Upper lobe of left lung (tissue), 6 donors: Measurements from ENCODE around the gene THOC6. TPM values are rescaled to one million over a fixed set of nuclear protein-coding genes. Genes with fewer than 3 reads are reported as not detected.
A peak's percentile ranks its signal among the peaks of the same experiment; 100 is the strongest.

Experiments used
- ATAC-seq, 2 donors: fragments of 200-7000 bp; cut with Tn5 transposase; one replicate each; pipeline ENCODE4 v1.9.1; 2022; ENCODE audit warnings: mild to moderate bottlenecking in 2 of 2, moderate library complexity in 2 of 2; ENCODE audit not compliant: low FRiP score in 2 of 2
- DNase-seq, 2 donors: peaks; one replicate each; pipeline ENCODE4 v3.0.0-alpha.2; 2019 to 2020
- H3K27ac ChIP-seq, 4 donors: fragments of 200-600 bp; sonication (generic); one replicate each; pipeline ENCODE4 v1.5.1; 2016 to 2019
- H3K27me3 ChIP-seq, 4 donors: fragments of 200-600 bp; sonication (generic); one replicate each; pipeline ENCODE4 v1.5.1; 2017 to 2019
- H3K36me3 ChIP-seq, 4 donors: fragments of 200-600 bp; sonication (generic); one replicate each; pipeline ENCODE4 v1.5.1; 2016 to 2019
- H3K4me1 ChIP-seq, 4 donors: fragments of 200-600 bp; sonication (generic); one replicate each; pipeline ENCODE4 v1.5.1; 2018 to 2019
- H3K4me3 ChIP-seq, 4 donors: fragments of 200-600 bp; sonication (generic); one replicate each; pipeline ENCODE4 v1.5.1; 2017 to 2019; ENCODE audit warnings: mild to moderate bottlenecking in 2 of 4, moderate library complexity in 1 of 4
- H3K9me3 ChIP-seq, 4 donors: fragments of 200-600 bp; sonication (generic); one replicate each; pipeline ENCODE4 v1.5.1; 2018 to 2019
- CTCF ChIP-seq, 6 experiments: fragments of 450-650 bp in 4 of 6; fragments of 200-600 bp in 2 of 6; sonication (generic) in 2 of 6; IDR thresholded peaks; one replicate each; pipeline ENCODE4 v1.5.1; 2016 to 2019; ENCODE audit warnings: antibody characterized with exemption in 6 of 6
- EP300 ChIP-seq, 4 donors: sonication (generic); formaldehyde crosslinking; IDR thresholded peaks; one replicate each; pipeline ENCODE4 v1.5.1; 2017; ENCODE audit warnings: antibody characterized with exemption in 4 of 4, control low read depth in 2 of 4
- POLR2A ChIP-seq, 4 donors: fragments of 450-650 bp; IDR thresholded peaks; one replicate each; pipeline ENCODE4 v1.5.1; 2016 to 2017; ENCODE audit warnings: antibody characterized with exemption in 4 of 4, mild to moderate bottlenecking in 2 of 4
- POLR2AphosphoS5 ChIP-seq, 2 donors: sonication (generic); formaldehyde crosslinking; IDR thresholded peaks; one replicate each; pipeline ENCODE4 v1.5.1; 2017; ENCODE audit warnings: antibody characterized with exemption in 2 of 2
- WGBS, 2 donors: methylation state at CpG; one replicate each; pipeline ENCODE4 v1.1.5; 2017 to 2018; 5-methylcytosine and 5-hydroxymethylcytosine counted together
- total RNA-seq, 6 donors: library from RNA; depleted of rRNA in 4 of 6; stranded (reverse); fragments of >200 nt in 4 of 6; gene quantifications; one replicate each; pipeline versions ENCODE4 v1.1.0 to v1.2.1, GENCODE V29; 2016 to 2021
- donor health status: DM: no; HTN: no; CAD: no; lungs with moderate emphysema.
- donor health status: DM: no; HTN: yes; CAD: no; lungs with severe emphysema.

THOC6 gene
- total RNA-seq, 6 donors from 2014 or later: 18.5 to 40.8 (median 33.1) TPM

GRCh38 chr16:2981177-2981898, 42.5 kb upstream of the THOC6 start:
- 66 to 68% methylated on average over 33 of the region's 33 CpGs for WGBS, 2 donors
- Histone ChIP-seq H3K9me3 (no peaks in the 10 kb centered on the region), H3K27ac (peak overlapping the region in 1 of 4 donors; percentile 96), H3K36me3 (no peaks in the 10 kb centered on the region), H3K4me1 (peaks cover 17 to 39% (median 27%) of the 10 kb centered on the region in 4 donors), H3K27me3 (no peaks in the 10 kb centered on the region), H3K4me3 (peak overlapping the region in 3 of 4 donors; percentile 59 to 82 (median 77))
- no peak for ATAC-seq
- no peak for TF ChIP-seq CTCF (IDR thresholded peaks at IDR 0.05)
- TF ChIP-seq POLR2AphosphoS5 (IDR thresholded peaks at IDR 0.05): no peak
- TF ChIP-seq EP300 (IDR thresholded peaks at IDR 0.05): no peak
- no peak for TF ChIP-seq POLR2A (IDR thresholded peaks at IDR 0.05)
- peak in 1 of 2 donors; percentile 30 for DNase-seq

- Histone ChIP-seq H3K27ac (no peak overlapping the region), H3K4me3 (no peak overlapping the region), H3K4me1 (peaks cover 17 to 39% (median 27%) of the 10 kb centered on the region in 4 donors), H3K27me3 (no peaks in the 10 kb centered on the region), H3K36me3 (no peaks in the 10 kb centered on the region), H3K9me3 (no peaks in the 10 kb centered on the region)
- ATAC-seq: no peak
- TF ChIP-seq EP300 (IDR thresholded peaks at IDR 0.05) (no peak), POLR2A (IDR thresholded peaks at IDR 0.05) (no peak), POLR2AphosphoS5 (IDR thresholded peaks at IDR 0.05) (no peak), CTCF (IDR thresholded peaks at IDR 0.05) (no peak)
- DNase-seq: peak in 1 of 2 donors; percentile 45
- WGBS, 2 donors: 79% methylated on average over 4 of the region's 4 CpGs
Observed at GRCh38 chr16:2981899-2982250, 42.0 kb upstream of the THOC6 start.

GRCh38 chr16:2982402-2982801, 41.4 kb upstream of the THOC6 start:
- Histone ChIP-seq H3K27me3 (no peaks in the 10 kb centered on the region), H3K4me1 (peaks cover 17 to 39% (median 27%) of the 10 kb centered on the region in 4 donors), H3K9me3 (no peaks in the 10 kb centered on the region), H3K36me3 (no peaks in the 10 kb centered on the region), H3K4me3 (no peak overlapping the region), H3K27ac (no peak overlapping the region)
- ATAC-seq: no peak
- 84 to 89% methylated on average over 5 of the region's 5 CpGs for WGBS, 2 donors
- DNase-seq: no peak
- TF ChIP-seq EP300 (IDR thresholded peaks at IDR 0.05): no peak
- no peak for TF ChIP-seq POLR2AphosphoS5 (IDR thresholded peaks at IDR 0.05)
- TF ChIP-seq POLR2A (IDR thresholded peaks at IDR 0.05): no peak
- TF ChIP-seq CTCF (IDR thresholded peaks at IDR 0.05): no peak

GRCh38 chr16:2983706-2984136, 40.1 kb upstream of the THOC6 start:
- H3K36me3 ChIP-seq: no peaks in the 10 kb centered on the region
- H3K4me1 ChIP-seq: peaks cover 17 to 36% (median 27%) of the 10 kb centered on the region in 4 donors
- DNase-seq: peak; percentile 88 to 97
- H3K27me3 ChIP-seq: no peaks in the 10 kb centered on the region
- ATAC-seq: peak; percentile 81 to 87
- H3K27ac ChIP-seq: no peak overlapping the region
- H3K9me3 ChIP-seq: no peaks in the 10 kb centered on the region
- TF ChIP-seq CTCF (IDR thresholded peaks at IDR 0.05) (peak; percentile 94 to 98 (median 95)), EP300 (IDR thresholded peaks at IDR 0.05) (no peak), POLR2AphosphoS5 (IDR thresholded peaks at IDR 0.05) (no peak), POLR2A (IDR thresholded peaks at IDR 0.05) (no peak)
- peak overlapping the region in 2 of 4 donors; percentile 25 to 27 for H3K4me3 ChIP-seq
- 21% methylated on average over 15 to 18 of the region's 42 CpGs for WGBS, 2 donors
